WTC11 (cell line): Measurements from ENCODE around the gene GIPC2. TPM values are rescaled to one million over a fixed set of nuclear protein-coding genes. Genes with fewer than 3 reads are reported as not detected.

Source experiments
- ATAC-seq: fragments of 200-7000 bp; cut with Tn5 transposase; 2 replicates; pipeline ENCODE4 v1.10.0; 2021; ENCODE audit warnings: mild to moderate bottlenecking, moderate library complexity
- CTCF ChIA-PET: fragments of 300-600 bp; sonication (Branson Sonifier 250); formaldehyde crosslinking; loops from one replicate; lab custom pipeline; 2021; ENCODE audit warnings: antibody characterized with exemption; lab: Charles Lee
- POLR2A ChIA-PET: fragments of 350-600 bp; sonication (Branson Sonifier 250); formaldehyde crosslinking; loops from one replicate; lab custom pipeline; 2021; ENCODE audit warnings: antibody characterized with exemption; lab: Charles Lee
- DNase-seq: peaks from one replicate; pipeline ENCODE4 v3.0.0; 2021; ENCODE audit warnings: low spot score
- H3K27ac Mint-ChIP-seq: 2 replicates; pipeline ENCODE4 v1.8.0; 2021; ENCODE audit warnings: mixed read lengths
- H3K27me3 Mint-ChIP-seq: 2 replicates; pipeline ENCODE4 v1.8.0; 2021; ENCODE audit warnings: low read depth, mild to moderate bottlenecking, moderate library complexity, mixed read lengths
- H3K36me3 Mint-ChIP-seq: 2 replicates; pipeline ENCODE4 v1.8.0; 2021; ENCODE audit warnings: mixed read lengths
- H3K4me1 Mint-ChIP-seq: 2 replicates; pipeline ENCODE4 v1.8.0; 2022; ENCODE audit warnings: mixed read lengths
- H3K4me3 Mint-ChIP-seq: 2 replicates; pipeline ENCODE4 v1.8.0; 2021; ENCODE audit warnings: mild to moderate bottlenecking, moderate library complexity, mixed read lengths
- H3K9me3 Mint-ChIP-seq: 2 replicates; pipeline ENCODE4 v1.8.0; 2021; ENCODE audit warnings: mixed read lengths
- ATF3 ChIP-seq: sonication (generic); formaldehyde crosslinking; conservative IDR thresholded peaks from 2 replicates; pipeline ENCODE4 v1.8.1; 2022; ENCODE audit warnings: mild to moderate bottlenecking, missing genetic modification reagents
- CREB1 ChIP-seq: sonication (generic); formaldehyde crosslinking; IDR thresholded peaks from 2 replicates; pipeline ENCODE4 v1.8.0; 2023; ENCODE audit warnings: mild to moderate bottlenecking, missing genetic modification reagents
- CREM ChIP-seq: sonication (generic); formaldehyde crosslinking; IDR thresholded peaks from 2 replicates; pipeline ENCODE4 v1.8.1; 2022; ENCODE audit warnings: mild to moderate bottlenecking, missing genetic modification reagents, moderate library complexity
- E2F4 ChIP-seq: sonication (generic); formaldehyde crosslinking; IDR thresholded peaks from 2 replicates; pipeline ENCODE4 v1.8.1; 2022; ENCODE audit warnings: low read depth, mild to moderate bottlenecking, moderate library complexity, missing genetic modification reagents, borderline replicate concordance
- ELF4 ChIP-seq: sonication (generic); formaldehyde crosslinking; IDR thresholded peaks from 2 replicates; pipeline ENCODE4 v1.8.1; 2022; ENCODE audit warnings: low read depth, mild to moderate bottlenecking, moderate library complexity, missing genetic modification reagents
- ESRRA ChIP-seq: sonication (generic); formaldehyde crosslinking; IDR thresholded peaks from 2 replicates; pipeline ENCODE4 v1.8.1; 2022; ENCODE audit warnings: mild to moderate bottlenecking, missing genetic modification reagents, borderline replicate concordance
- FOXJ3 ChIP-seq: sonication (generic); formaldehyde crosslinking; IDR thresholded peaks from 2 replicates; pipeline ENCODE4 v1.9.0; 2021; ENCODE audit warnings: missing genetic modification reagents, mild to moderate bottlenecking, borderline replicate concordance
- FOXP4 ChIP-seq: sonication (generic); formaldehyde crosslinking; IDR thresholded peaks from 2 replicates; pipeline ENCODE4 v1.8.0; 2022; ENCODE audit warnings: mild to moderate bottlenecking, missing genetic modification reagents
- GRHL2 ChIP-seq: fragments of 250-450 bp; sonication (Bioruptor Pico); IDR thresholded peaks from 2 replicates; pipeline ENCODE4 v1.8.0; 2022; ENCODE audit warnings: mild to moderate bottlenecking, moderate library complexity; ENCODE audit not compliant: insufficient replicate concordance, severe bottlenecking
- IRF2 ChIP-seq: sonication (generic); formaldehyde crosslinking; IDR thresholded peaks from 2 replicates; pipeline ENCODE4 v1.8.0; 2022; ENCODE audit warnings: low read depth, missing genetic modification reagents, borderline replicate concordance
- JUN ChIP-seq: sonication (generic); formaldehyde crosslinking; IDR thresholded peaks from 2 replicates; pipeline ENCODE4 v1.8.0; 2023; ENCODE audit warnings: mild to moderate bottlenecking, missing genetic modification reagents
- MXD4 ChIP-seq: fragments of 250-450 bp; sonication (Bioruptor Pico); IDR thresholded peaks from 2 replicates; pipeline ENCODE4 v1.8.0; 2021; ENCODE audit warnings: mild to moderate bottlenecking, moderate library complexity, borderline replicate concordance
- NFE2L1 ChIP-seq: sonication (generic); formaldehyde crosslinking; IDR thresholded peaks from 2 replicates; pipeline ENCODE4 v1.8.1; 2023; ENCODE audit warnings: missing genetic modification reagents
- NR3C1 ChIP-seq: sonication (generic); formaldehyde crosslinking; conservative IDR thresholded peaks from 2 replicates; pipeline ENCODE4 v1.8.1; 2023; ENCODE audit warnings: low read depth, mild to moderate bottlenecking, missing genetic modification reagents
- OVOL2 ChIP-seq: fragments of 250-450 bp; sonication (Bioruptor Pico); IDR thresholded peaks from 2 replicates; pipeline ENCODE4 v1.9.0; 2021; ENCODE audit warnings: mild to moderate bottlenecking, borderline replicate concordance
- PRRX2 ChIP-seq: fragments of 250-450 bp; sonication (Bioruptor Pico); IDR thresholded peaks from 2 replicates; pipeline ENCODE4 v1.8.0; 2021; ENCODE audit warnings: mild to moderate bottlenecking
- RELA ChIP-seq: sonication (generic); formaldehyde crosslinking; IDR thresholded peaks from 2 replicates; pipeline ENCODE4 v1.8.1; 2022; ENCODE audit warnings: missing genetic modification reagents, mild to moderate bottlenecking, borderline replicate concordance
- RORB ChIP-seq: fragments of 250-450 bp; sonication (Bioruptor Pico); IDR thresholded peaks from 2 replicates; pipeline ENCODE4 v1.9.0; 2021; ENCODE audit warnings: mild to moderate bottlenecking
- TP53 ChIP-seq: sonication (generic); formaldehyde crosslinking; IDR thresholded peaks from 2 replicates; pipeline ENCODE4 v1.8.1; 2023; ENCODE audit warnings: mild to moderate bottlenecking, missing genetic modification reagents
- ZNF121 ChIP-seq: sonication (generic); formaldehyde crosslinking; IDR thresholded peaks from 2 replicates; pipeline ENCODE4 v1.8.0; 2023; ENCODE audit warnings: missing genetic modification reagents
- ZNF232 ChIP-seq: sonication (generic); formaldehyde crosslinking; IDR thresholded peaks from 2 replicates; pipeline ENCODE4 v1.8.0; 2022; ENCODE audit warnings: mild to moderate bottlenecking, missing genetic modification reagents
- ZNF396 ChIP-seq: fragments of 250-450 bp; sonication (Bioruptor Pico); IDR thresholded peaks from 2 replicates; pipeline ENCODE4 v1.8.0; 2021; ENCODE audit warnings: mild to moderate bottlenecking, moderate library complexity, borderline replicate concordance
- ZNF416 ChIP-seq: fragments of 250-450 bp; sonication (Bioruptor Pico); IDR thresholded peaks from 2 replicates; pipeline ENCODE4 v1.9.0; 2021; ENCODE audit warnings: mild to moderate bottlenecking, inconsistent platforms
- ZNF423 ChIP-seq: fragments of 250-450 bp; sonication (Bioruptor Pico); IDR thresholded peaks from 2 replicates; pipeline ENCODE4 v2.1.2; 2022; ENCODE audit warnings: mild to moderate bottlenecking, moderate library complexity
- ZNF671 ChIP-seq: fragments of 250-450 bp; sonication (Bioruptor Pico); IDR thresholded peaks from 2 replicates; pipeline ENCODE4 v1.8.0; 2021; ENCODE audit warnings: mild to moderate bottlenecking
- total RNA-seq: library from RNA; stranded (reverse); gene quantifications from 3 replicates; pipeline ENCODE4 v1.2.3, GENCODE V29; 2021

GIPC2 gene
- total RNA-seq, 1 experiment from 2014 or later: 0.83 TPM

GRCh38 chr1:78088015-78088414 is 42.2 kb downstream of the GIPC2 start (continued):
- TF ChIP-seq NR3C1 (CRISPR knock-in tag) (no peak), FOXP4 (CRISPR knock-in tag) (no peak), ZNF671 (CRISPR knock-in tag) (no peak), RELA (CRISPR knock-in tag) (no peak), IRF2 (no peak)

- DNase-seq (no peak), ATAC-seq (no peak)
- no peak overlapping the region for H3K27ac Mint-ChIP-seq
- no peak overlapping the region for H3K4me3 Mint-ChIP-seq
- H3K4me1 Mint-ChIP-seq: peaks cover 10% of the 10 kb centered on the region
- ChIA-PET POLR2A (no interaction called here), CTCF (no interaction called here)
- no peak for TF ChIP-seq ELF4
- TF ChIP-seq CREB1 (CRISPR knock-in tag): no peak
- TF ChIP-seq ZNF121 (CRISPR knock-in tag): no peak
- TF ChIP-seq OVOL2 (CRISPR knock-in tag): no peak
- TF ChIP-seq E2F4 (CRISPR knock-in tag): no peak
- no peak for TF ChIP-seq ZNF396 (CRISPR knock-in tag)
- TF ChIP-seq JUN (CRISPR knock-in tag): no peak
- TF ChIP-seq MXD4 (CRISPR knock-in tag): no peak
- no peak for TF ChIP-seq CREM (CRISPR knock-in tag)
- TF ChIP-seq ZNF671 (CRISPR knock-in tag): no peak
- TF ChIP-seq TP53 (CRISPR knock-in tag): no peak
- H3K36me3 Mint-ChIP-seq: peaks cover 16% of the 10 kb centered on the region
- peaks cover 26% of the 10 kb centered on the region for H3K9me3 Mint-ChIP-seq
- no peaks in the 10 kb centered on the region for H3K27me3 Mint-ChIP-seq
Observed at GRCh38 chr1:78088486-78088885, 42.7 kb downstream of the GIPC2 start.

GRCh38 chr1:78089010-78089409 is 43.2 kb downstream of the GIPC2 start:
- Mint-ChIP-seq H3K36me3 (peaks cover 16% of the 10 kb centered on the region), H3K9me3 (peaks cover 26% of the 10 kb centered on the region), H3K4me1 (peaks cover 10% of the 10 kb centered on the region), H3K4me3 (no peak overlapping the region), H3K27me3 (no peaks in the 10 kb centered on the region), H3K27ac (no peak overlapping the region)
- CTCF ChIA-PET: no interaction called here
- ATAC-seq (no peak), DNase-seq (no peak)
- TF ChIP-seq FOXJ3 (no peak), ZNF416 (CRISPR knock-in tag) (no peak), PRRX2 (CRISPR knock-in tag) (no peak), NFE2L1 (no peak), OVOL2 (CRISPR knock-in tag) (no peak), RORB (CRISPR knock-in tag) (no peak), ESRRA (CRISPR knock-in tag) (no peak), GRHL2 (no peak), ZNF423 (CRISPR knock-in tag) (no peak), ATF3 (CRISPR knock-in tag) (no peak), ZNF232 (CRISPR knock-in tag) (no peak)
- POLR2A ChIA-PET: no interaction called here
